ENCODE results near the gene OR2Z1.
"Not testable (repeated sequence)": the region's sequence is repeated elsewhere in the genome, so short reads cannot be mapped to it uniquely, and the experiment has no call there.

DNA sequence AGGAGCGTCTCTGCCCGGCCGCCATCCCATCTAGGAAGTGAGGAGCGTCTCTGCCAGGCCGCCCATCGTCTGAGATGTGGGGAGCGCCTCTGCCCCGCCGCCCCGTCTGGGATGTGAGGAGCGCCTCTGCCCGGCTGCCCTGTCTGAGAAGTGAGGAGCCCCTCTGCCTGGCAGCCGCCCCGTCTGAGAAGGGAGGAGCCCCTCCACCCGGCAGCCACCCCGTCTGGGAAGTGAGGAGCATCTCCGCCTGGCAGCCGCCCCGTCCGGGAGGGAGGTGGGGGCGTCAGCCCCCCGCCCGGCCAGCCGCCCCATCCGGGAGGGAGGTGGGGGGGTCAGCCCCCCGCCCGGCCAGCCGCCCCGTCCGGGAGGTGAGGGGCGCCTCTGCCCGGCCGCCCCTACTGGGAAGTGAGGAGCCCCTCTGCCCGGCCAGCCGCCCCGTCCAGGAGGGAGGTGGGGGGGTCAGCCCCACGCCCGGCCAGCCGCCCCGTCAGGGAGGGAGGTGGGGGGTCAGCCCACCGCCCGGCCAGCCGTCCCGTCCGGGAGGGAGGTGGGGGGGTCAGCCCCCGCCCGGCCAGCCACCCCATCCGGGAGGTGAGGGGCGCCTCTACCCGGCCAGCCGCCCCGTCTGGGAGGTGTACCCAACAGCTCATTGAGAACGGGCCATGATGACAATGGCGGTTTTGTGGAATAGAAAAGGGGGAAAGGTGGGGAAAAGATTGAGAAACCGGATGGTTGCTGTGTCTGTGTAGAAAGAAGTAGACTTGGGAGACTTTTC is 18.0 kb downstream of the OR2Z1 start:
- TF ChIP-seq, protein P1, sequence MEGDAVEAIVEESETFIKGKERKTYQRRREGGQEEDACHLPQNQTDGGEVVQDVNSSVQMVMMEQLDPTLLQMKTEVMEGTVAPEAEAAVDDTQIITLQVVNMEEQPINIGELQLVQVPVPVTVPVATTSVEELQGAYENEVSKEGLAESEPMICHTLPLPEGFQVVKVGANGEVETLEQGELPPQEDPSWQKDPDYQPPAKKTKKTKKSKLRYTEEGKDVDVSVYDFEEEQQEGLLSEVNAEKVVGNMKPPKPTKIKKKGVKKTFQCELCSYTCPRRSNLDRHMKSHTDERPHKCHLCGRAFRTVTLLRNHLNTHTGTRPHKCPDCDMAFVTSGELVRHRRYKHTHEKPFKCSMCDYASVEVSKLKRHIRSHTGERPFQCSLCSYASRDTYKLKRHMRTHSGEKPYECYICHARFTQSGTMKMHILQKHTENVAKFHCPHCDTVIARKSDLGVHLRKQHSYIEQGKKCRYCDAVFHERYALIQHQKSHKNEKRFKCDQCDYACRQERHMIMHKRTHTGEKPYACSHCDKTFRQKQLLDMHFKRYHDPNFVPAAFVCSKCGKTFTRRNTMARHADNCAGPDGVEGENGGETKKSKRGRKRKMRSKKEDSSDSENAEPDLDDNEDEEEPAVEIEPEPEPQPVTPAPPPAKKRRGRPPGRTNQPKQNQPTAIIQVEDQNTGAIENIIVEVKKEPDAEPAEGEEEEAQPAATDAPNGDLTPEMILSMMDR (IDR thresholded peaks at IDR 0.05; ENCODE audit: insufficient read depth, low read length, poor library complexity, severe bottlenecking): not testable (repeated sequence)
- not testable (repeated sequence) for TF ChIP-seq EZH2phosphoT487 (conservative IDR thresholded peaks at IDR 0.05; ENCODE audit: low read length)

All from SU-DHL-6 (cell line).